IPS-15b (cell line): Measurements from ENCODE around the gene ACAD9.
A peak's percentile ranks its signal among the peaks of the same experiment; 100 is the strongest.
"Not testable (repeated sequence)": the region's sequence is repeated elsewhere in the genome, so short reads cannot be mapped to it uniquely, and the experiment has no call there.

ENCODE experiments used
- H3K27me3 ChIP-seq: one replicate; pipeline ENCODE4 v1.6.1; 2013; ENCODE audit warnings: low read length; ENCODE audit not compliant: control insufficient read depth, insufficient read depth
- H3K36me3 ChIP-seq: one replicate; pipeline ENCODE4 v1.6.1; 2013; ENCODE audit warnings: low read length; ENCODE audit not compliant: control insufficient read depth, insufficient read depth
- H3K4me1 ChIP-seq: one replicate; pipeline ENCODE4 v1.6.1; 2013; ENCODE audit warnings: mild to moderate bottlenecking, low read length; ENCODE audit not compliant: control insufficient read depth, insufficient read depth
- H3K4me3 ChIP-seq: one replicate; pipeline ENCODE4 v1.5.1; 2013; ENCODE audit warnings: low read depth, low read length
- H3K9ac ChIP-seq: one replicate; pipeline ENCODE4 v1.6.1; 2013; ENCODE audit warnings: low read depth, mild to moderate bottlenecking, low read length
- H3K9me3 ChIP-seq: one replicate; pipeline ENCODE4 v1.6.1; 2013; ENCODE audit warnings: mild to moderate bottlenecking, low read length; ENCODE audit not compliant: control insufficient read depth, insufficient read depth

Gene ACAD9

DNA sequence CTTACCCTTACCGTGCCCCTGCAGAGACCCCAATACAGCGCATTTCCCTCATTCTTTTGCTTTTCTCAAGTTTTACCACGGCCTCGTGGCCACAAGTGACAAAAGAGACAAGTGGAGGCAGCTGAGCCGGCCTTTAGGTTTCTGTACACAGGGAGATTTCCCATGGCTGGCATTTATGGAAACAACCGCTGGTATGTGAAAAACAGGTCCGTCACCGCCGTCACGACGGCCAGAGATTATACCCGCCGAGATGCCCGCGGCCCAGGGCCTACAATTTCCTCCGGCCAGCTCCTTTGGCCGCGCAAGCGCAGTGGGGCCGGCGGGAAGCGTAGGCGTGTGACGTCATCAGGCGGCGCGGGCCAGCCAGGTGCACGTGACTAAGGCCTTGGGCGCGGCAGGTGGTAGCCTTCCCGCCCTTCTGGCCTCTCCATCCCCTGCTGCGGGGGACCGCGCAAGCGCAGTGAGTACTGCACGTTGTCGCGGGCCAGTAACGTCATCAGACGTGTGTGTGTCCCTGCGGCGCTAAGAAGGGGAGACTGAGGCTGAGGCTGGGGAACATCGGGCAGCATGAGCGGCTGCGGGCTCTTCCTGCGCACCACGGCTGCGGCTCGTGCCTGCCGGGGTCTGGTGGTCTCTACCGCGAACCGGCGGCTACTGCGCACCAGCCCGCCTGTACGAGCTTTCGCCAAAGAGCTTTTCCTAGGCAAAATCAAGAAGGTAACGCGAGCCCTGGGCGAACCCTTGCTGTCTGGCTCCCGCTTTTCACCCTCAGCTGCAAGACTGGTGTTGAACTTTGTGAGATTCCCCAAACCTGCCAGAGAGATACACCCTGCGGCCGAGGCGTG is at the start of gene ACAD9:
Gene ACAD9 (plus strand): TSS at position 496 of the 845 bp plus-strand sequence. CDS start 72 bp downstream, at position 568.
- Histone ChIP-seq H3K36me3 (no peaks in the 10 kb centered on the region), H3K4me3 (peak within 1 kb of the TSS; percentile 100), H3K9ac (peak within 1 kb of the TSS; percentile 99), H3K27me3 (peaks cover 3% of the 10 kb centered on the region), H3K9me3 (no peaks in the 10 kb centered on the region), H3K4me1 (no peaks in the 10 kb centered on the region)

GRCh38 chr3:128829925-128830625 is 49.3 kb upstream of the ACAD9 start:
- not testable (repeated sequence) for H3K4me1 ChIP-seq, H3K36me3 ChIP-seq, H3K9ac ChIP-seq, H3K9me3 ChIP-seq, H3K27me3 ChIP-seq, H3K4me3 ChIP-seq

DNA sequence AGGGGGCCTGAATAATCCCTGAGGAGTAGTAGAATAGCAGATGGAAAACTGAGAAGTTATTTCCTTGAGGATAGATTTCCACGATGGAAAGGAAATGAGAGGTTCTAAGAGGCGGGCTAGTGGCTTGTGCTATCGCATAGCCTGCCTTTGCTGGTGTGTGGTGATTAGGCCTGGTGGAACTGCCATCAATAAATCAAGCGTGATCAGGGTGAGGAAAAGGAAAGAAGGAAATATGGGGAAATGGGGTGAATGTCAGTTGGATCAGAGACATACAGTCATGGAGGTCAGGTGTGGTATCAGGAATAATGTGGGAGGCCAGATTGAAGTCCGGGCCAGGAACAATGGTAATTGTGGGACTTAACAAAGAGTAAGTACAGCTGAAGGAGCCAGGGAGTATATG is 48.7 kb upstream of the ACAD9 start:
- not testable (repeated sequence) for H3K4me3 ChIP-seq, H3K9me3 ChIP-seq, H3K4me1 ChIP-seq, H3K9ac ChIP-seq, H3K27me3 ChIP-seq, H3K36me3 ChIP-seq

DNA sequence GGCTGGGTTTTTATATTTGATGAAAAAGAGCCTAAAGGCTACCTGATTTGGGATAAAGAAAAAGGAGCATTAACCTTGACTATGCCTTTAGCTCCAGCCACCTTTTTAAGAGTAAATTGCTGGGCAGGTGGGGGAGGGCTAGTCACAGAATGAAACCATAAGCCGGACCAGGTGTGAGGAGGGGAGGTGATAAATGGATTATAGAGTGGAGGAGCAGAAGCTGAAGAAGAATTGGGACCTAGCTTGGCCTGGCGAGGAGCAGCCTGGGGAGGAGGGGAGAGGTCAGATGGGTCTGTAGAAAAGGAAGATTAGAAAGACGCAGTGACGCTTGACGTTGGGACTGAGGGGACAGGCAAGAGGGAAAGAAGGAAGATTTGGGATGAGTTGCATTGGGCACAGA is 46.4 kb upstream of the ACAD9 start:
- not testable (repeated sequence) for H3K4me1 ChIP-seq, H3K9me3 ChIP-seq, H3K4me3 ChIP-seq, H3K27me3 ChIP-seq, H3K9ac ChIP-seq, H3K36me3 ChIP-seq

DNA sequence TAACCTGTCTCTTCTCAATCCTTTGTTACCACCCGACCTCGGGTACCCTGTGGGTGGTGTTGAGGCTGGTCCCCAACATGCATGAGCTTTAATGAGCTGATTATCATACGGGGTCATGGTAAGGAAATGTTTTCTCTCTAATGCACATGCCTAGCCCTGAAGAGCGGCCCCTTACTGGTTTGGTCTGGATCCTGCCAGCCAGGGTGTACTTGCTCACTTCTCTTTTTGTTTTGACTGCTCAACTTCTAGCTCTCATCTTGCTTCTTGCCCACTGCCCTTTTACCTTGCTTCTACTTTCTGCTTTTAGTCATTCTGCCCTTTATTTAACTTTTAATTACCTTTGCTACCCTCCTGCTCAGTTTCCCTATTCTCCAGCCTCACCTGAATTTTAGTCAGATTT is 44.3 kb upstream of the ACAD9 start:
- Histone ChIP-seq H3K9me3 (no peaks in the 10 kb centered on the region), H3K4me3 (no peak overlapping the region), H3K9ac (no peak overlapping the region), H3K27me3 (no peaks in the 10 kb centered on the region), H3K4me1 (no peaks in the 10 kb centered on the region), H3K36me3 (no peaks in the 10 kb centered on the region)

DNA sequence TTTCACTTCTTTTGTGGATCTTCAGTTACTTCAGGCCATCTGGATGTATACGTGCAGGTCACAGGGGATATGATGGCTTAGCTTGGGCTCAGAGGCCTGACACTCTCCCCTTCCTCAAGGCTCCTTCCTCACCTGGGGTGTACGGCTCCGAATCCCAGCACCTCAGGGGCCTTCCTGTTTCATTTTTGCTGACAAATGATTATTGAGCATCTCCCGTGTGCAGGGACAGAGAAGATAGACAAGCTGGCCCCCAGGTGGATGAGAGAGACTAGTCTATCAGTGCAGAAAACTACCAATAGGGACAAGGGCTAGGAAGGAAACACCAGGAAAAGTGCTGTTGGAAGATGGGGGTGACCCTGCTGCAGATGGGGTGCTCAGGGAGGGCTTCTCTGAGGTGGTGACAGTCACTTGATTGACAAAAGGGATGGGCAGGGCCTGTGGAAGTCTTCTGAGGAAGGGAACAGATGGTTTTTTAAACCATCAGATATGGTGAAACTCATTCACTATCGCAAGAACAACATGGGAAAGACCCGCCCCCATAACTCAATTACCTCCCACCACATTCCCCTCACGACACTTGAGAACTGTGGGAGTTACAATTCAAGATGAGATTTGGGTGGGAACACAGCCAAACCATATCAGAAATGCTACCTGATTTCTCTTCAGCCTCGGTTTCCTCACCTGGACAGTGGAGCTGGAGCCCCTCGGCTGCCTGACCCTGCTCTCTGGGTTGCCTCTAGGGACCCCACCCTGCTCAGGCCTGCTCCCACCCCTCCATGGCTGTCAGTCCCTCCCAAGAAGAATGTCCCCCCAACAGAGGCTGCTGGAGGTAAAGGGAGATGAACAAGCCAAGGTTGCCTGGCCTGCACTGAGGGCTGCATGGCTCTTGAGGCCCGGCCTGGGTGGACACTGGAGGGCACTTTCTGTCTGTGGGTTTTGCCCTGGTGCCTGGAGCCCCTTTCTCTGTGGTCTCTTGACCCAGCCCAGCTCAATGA is 37.2 kb upstream of the ACAD9 start:
- Histone ChIP-seq H3K9me3 (no peaks in the 10 kb centered on the region), H3K36me3 (no peaks in the 10 kb centered on the region), H3K4me3 (no peak overlapping the region), H3K4me1 (peaks cover 12% of the 10 kb centered on the region), H3K27me3 (no peaks in the 10 kb centered on the region), H3K9ac (no peak overlapping the region)

DNA sequence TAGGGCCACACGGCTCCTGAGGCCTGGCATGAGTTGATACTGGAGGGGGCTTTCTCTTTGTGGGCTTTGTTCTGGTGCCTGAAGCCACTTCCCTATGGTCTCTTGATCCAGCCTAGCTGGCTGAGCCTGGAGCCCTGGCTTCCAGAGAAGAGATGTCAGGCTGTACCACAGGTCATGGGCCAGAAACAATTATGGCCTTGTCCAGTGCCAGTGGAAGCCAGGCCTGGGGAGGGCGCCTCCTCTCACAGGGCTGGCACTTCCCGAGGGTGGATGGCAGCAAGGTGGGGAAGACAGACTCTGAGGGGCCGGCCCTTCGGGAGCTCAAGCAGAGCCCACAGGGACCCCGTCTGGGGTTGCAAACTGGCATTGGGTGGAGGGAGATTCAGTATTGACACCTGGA is 34.9 kb upstream of the ACAD9 start:
- Histone ChIP-seq H3K27me3 (no peaks in the 10 kb centered on the region), H3K9me3 (no peaks in the 10 kb centered on the region), H3K4me3 (no peak overlapping the region), H3K36me3 (no peaks in the 10 kb centered on the region), H3K4me1 (peaks cover 12% of the 10 kb centered on the region), H3K9ac (no peak overlapping the region)

DNA sequence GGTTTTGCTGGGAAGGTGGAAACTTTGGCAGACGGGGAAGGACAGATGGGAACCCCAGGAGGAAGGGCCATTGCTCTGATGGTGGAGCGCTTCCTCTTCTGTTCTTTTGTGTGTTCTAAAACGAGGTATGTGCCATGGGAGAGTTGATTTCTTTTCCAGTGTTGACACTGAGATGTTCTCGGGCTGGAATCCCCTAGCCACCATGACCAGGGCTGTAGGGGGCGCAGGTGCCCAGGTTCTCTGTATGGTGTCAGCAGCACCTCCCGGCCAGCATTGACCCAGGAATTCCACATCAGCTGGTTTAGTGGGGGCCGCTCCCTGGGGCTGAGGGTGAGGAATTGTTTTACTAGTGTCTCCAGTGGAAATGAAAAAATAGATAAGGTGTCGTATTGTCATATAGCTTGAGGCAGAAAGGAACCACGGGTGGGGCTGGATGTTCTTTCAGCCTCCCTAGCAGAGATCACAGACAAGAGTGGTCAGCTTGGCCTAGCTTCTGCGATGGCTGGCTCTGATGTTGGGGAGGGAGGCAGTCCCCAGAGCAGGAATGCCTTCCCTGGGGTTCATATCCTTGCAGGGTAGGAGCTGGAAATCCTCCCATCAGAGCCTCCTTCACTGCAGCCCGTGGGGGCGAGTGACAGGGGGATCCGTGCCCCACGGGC is 34.2 kb upstream of the ACAD9 start:
- H3K4me3 ChIP-seq = peak overlapping the region; percentile 46
- peaks cover 12% of the 10 kb centered on the region for H3K4me1 ChIP-seq
- H3K9ac ChIP-seq = no peak overlapping the region
- H3K36me3 ChIP-seq = no peaks in the 10 kb centered on the region
- H3K27me3 ChIP-seq = no peaks in the 10 kb centered on the region
- H3K9me3 ChIP-seq = no peaks in the 10 kb centered on the region

GRCh38 chr3:128845778-128846485 is 33.5 kb upstream of the ACAD9 start:
- H3K4me1 ChIP-seq = peaks cover 12% of the 10 kb centered on the region
- no peaks in the 10 kb centered on the region for H3K9me3 ChIP-seq
- H3K27me3 ChIP-seq = no peaks in the 10 kb centered on the region
- H3K36me3 ChIP-seq = no peaks in the 10 kb centered on the region
- H3K9ac ChIP-seq = no peak overlapping the region
- peak overlapping the region; percentile 49 for H3K4me3 ChIP-seq

GRCh38 chr3:128846486-128846891 is 32.9 kb upstream of the ACAD9 start:
- Histone ChIP-seq H3K9me3 (no peaks in the 10 kb centered on the region), H3K36me3 (no peaks in the 10 kb centered on the region), H3K27me3 (no peaks in the 10 kb centered on the region), H3K4me3 (peak overlapping the region; percentile 49), H3K9ac (no peak overlapping the region), H3K4me1 (peaks cover 12% of the 10 kb centered on the region)
